HFFc6 (cell line): ENCODE results near the gene ANKRD52. TPM values are rescaled to one million over a fixed set of nuclear protein-coding genes. Genes with fewer than 3 reads are reported as not detected.
"Not testable (repeated sequence)": the region's sequence is repeated elsewhere in the genome, so short reads cannot be mapped to it uniquely, and the experiment has no call there.

Experiments used
- DNase-seq: peaks from one replicate; pipeline ENCODE4 v3.0.0-alpha.2; 2018
- H3K27ac Mint-ChIP-seq: 2 replicates; pipeline ENCODE4 v1.8.0; 2020; ENCODE audit warnings: mild to moderate bottlenecking, mixed read lengths
- H3K27me3 Mint-ChIP-seq: 2 replicates; pipeline ENCODE4 v1.8.0; 2021; ENCODE audit warnings: mild to moderate bottlenecking, moderate library complexity, mixed read lengths; ENCODE audit not compliant: insufficient read depth
- H3K36me3 Mint-ChIP-seq: 2 replicates; pipeline ENCODE4 v1.8.0; 2021; ENCODE audit warnings: low read depth, mixed read lengths
- H3K4me1 Mint-ChIP-seq: 2 replicates; pipeline ENCODE4 v1.8.0; 2020; ENCODE audit warnings: low read depth, mixed read lengths
- H3K4me3 Mint-ChIP-seq: 2 replicates; pipeline ENCODE4 v1.8.0; 2020; ENCODE audit warnings: mild to moderate bottlenecking, moderate library complexity, mixed read lengths
- H3K9me3 Mint-ChIP-seq: 2 replicates; pipeline ENCODE4 v1.8.0; 2020; ENCODE audit warnings: mild to moderate bottlenecking, mixed read lengths
- CTCF ChIP-seq: fragments of 200-600 bp; sonication (generic); IDR thresholded peaks from 2 replicates; pipeline ENCODE4 v1.5.0; 2021; ENCODE audit warnings: antibody characterized with exemption, mild to moderate bottlenecking
- total RNA-seq, 6 experiments: library from RNA; stranded (reverse); fragmentation: NEBNext Ultra II Directional; extraction: Animal tissue kit (Norgen Biotek cat#: 25700); gene quantifications; 2 replicates in 1 of 6; 3 replicates in 5 of 6; pipeline ENCODE4 v1.2.3, GENCODE V29; 2021

ANKRD52 gene
- total RNA-seq, 6 experiments from 2014 or later = 57.9 to 87.8 (median 68.6) TPM

GRCh38 chr12:56198836-56199235 lies 59.3 kb downstream of the ANKRD52 start:
- Mint-ChIP-seq H3K4me3 (no peak overlapping the region), H3K36me3 (peaks cover 3% of the 10 kb centered on the region; the same call in 1 of the 2 replicates), H3K27ac (peak overlapping the region; percentile 7)

GRCh38 chr12:56197921-56198635 lies 60.1 kb downstream of the ANKRD52 start:
- DNase-seq = no peak
- no peak for TF ChIP-seq CTCF
- Mint-ChIP-seq H3K4me1 (peaks cover 50% of the 10 kb centered on the region), H3K27ac (peak overlapping the region; percentile 94), H3K4me3 (peak overlapping the region; percentile 53; the same call in 1 of the 2 replicates), H3K36me3 (0 out of 2 replicates have a peak, but pooled peaks cover 3% of the 10 kb centered on the region), H3K9me3 (no peaks in the 10 kb centered on the region), H3K27me3 (peaks cover 6% of the 10 kb centered on the region)

More at GRCh38 chr12:56198836-56199235, 59.3 kb downstream of the ANKRD52 start:
- no peaks in the 10 kb centered on the region for H3K9me3 Mint-ChIP-seq
- H3K4me1 Mint-ChIP-seq = peaks cover 44% of the 10 kb centered on the region
- TF ChIP-seq CTCF = no peak
- DNase-seq = peak; percentile 28
- peaks cover 6% of the 10 kb centered on the region for H3K27me3 Mint-ChIP-seq

- not testable (repeated sequence) for H3K27me3 Mint-ChIP-seq, H3K9me3 Mint-ChIP-seq, H3K36me3 Mint-ChIP-seq
- Mint-ChIP-seq H3K4me3 (peak overlapping the region; percentile 49; the same call in 1 of the 2 replicates), H3K4me1 (peaks cover 50% of the 10 kb centered on the region), H3K27ac (peak overlapping the region; percentile 94)
- DNase-seq = peak; percentile 98
Observed at GRCh38 chr12:56196818-56197550, 61.2 kb downstream of the ANKRD52 start.

- Mint-ChIP-seq H3K4me3 (0 out of 2 replicates have a peak overlapping the region, but pooled peaks have one; percentile 12), H3K9me3 (0 out of 2 replicates have a peak, but pooled peaks cover 3% of the 10 kb centered on the region), H3K27ac (peak overlapping the region; percentile 79), H3K27me3 (peaks cover 10% of the 10 kb centered on the region), H3K36me3 (peaks cover 6% of the 10 kb centered on the region), H3K4me1 (peaks cover 50% of the 10 kb centered on the region)
- TF ChIP-seq CTCF = peak; percentile 93
- peak; percentile 82 for DNase-seq
Observed at GRCh38 chr12:56193025-56193578, 65.1 kb downstream of the ANKRD52 start.

GRCh38 chr12:56192582-56192981 lies 65.6 kb downstream of the ANKRD52 start:
- H3K27me3 Mint-ChIP-seq = peaks cover 10% of the 10 kb centered on the region
- no peak for DNase-seq
- H3K36me3 Mint-ChIP-seq = peaks cover 7% of the 10 kb centered on the region
- H3K9me3 Mint-ChIP-seq = 0 out of 2 replicates have a peak, but pooled peaks cover 3% of the 10 kb centered on the region
- TF ChIP-seq CTCF = no peak
- H3K4me3 Mint-ChIP-seq = no peak overlapping the region
- peak overlapping the region; percentile 79; the same call in 1 of the 2 replicates for H3K27ac Mint-ChIP-seq
- peaks cover 50% of the 10 kb centered on the region for H3K4me1 Mint-ChIP-seq
